Osteoblast (primary cell): ENCODE results near the gene PKN2. TPM values are rescaled to one million over a fixed set of nuclear protein-coding genes. Genes with fewer than 3 reads are reported as not detected.
A peak's percentile ranks its signal among the peaks of the same experiment; 100 is the strongest.

Experiments
- DNase-seq: peaks from one replicate; pipeline ENCODE4 v3.0.0; 2011; ENCODE audit warnings: low spot score, mixed read lengths; ENCODE audit not compliant: insufficient read length; ENCODE audit errors: missing footprints
- H2AFZ ChIP-seq: 2 replicates; pipeline ENCODE4 v1.6.0; 2011; ENCODE audit warnings: mild to moderate bottlenecking, low read length
- H3K27ac ChIP-seq: 2 replicates; pipeline ENCODE4 v1.5.1; 2011; ENCODE audit warnings: mild to moderate bottlenecking, low read depth, low read length, moderate library complexity
- H3K27me3 ChIP-seq: 2 replicates; pipeline ENCODE4 v1.6.0; 2012; ENCODE audit warnings: mild to moderate bottlenecking, control low read depth, inconsistent platforms, low read length, moderate library complexity; ENCODE audit not compliant: insufficient read depth
- H3K36me3 ChIP-seq: 2 replicates; pipeline ENCODE4 v1.5.1; 2011; ENCODE audit warnings: mild to moderate bottlenecking, low read length, control low read depth, moderate library complexity; ENCODE audit not compliant: insufficient read depth
- H3K4me1 ChIP-seq: 2 replicates; pipeline ENCODE4 v1.5.1; 2011; ENCODE audit warnings: mild to moderate bottlenecking, low read length, control low read depth, moderate library complexity; ENCODE audit not compliant: insufficient read depth
- H3K4me2 ChIP-seq: 2 replicates; pipeline ENCODE4 v1.6.0; 2011; ENCODE audit warnings: mild to moderate bottlenecking, low read length; ENCODE audit not compliant: insufficient read depth
- H3K4me3 ChIP-seq: fragments of 200-600 bp; sonication (generic); 3 replicates; pipeline ENCODE4 v1.5.1; 2012; ENCODE audit warnings: mild to moderate bottlenecking, low read length, inconsistent platforms; ENCODE audit not compliant: insufficient read depth
- H3K79me2 ChIP-seq: 2 replicates; pipeline ENCODE4 v1.6.0; 2012; ENCODE audit warnings: mild to moderate bottlenecking, low read length, control low read depth, inconsistent platforms; ENCODE audit not compliant: insufficient read depth
- H3K9me3 ChIP-seq: 2 replicates; pipeline ENCODE4 v1.5.1; 2011; ENCODE audit warnings: low read depth, low read length, control low read depth
- H4K20me1 ChIP-seq: 2 replicates; pipeline ENCODE4 v1.6.0; 2012; ENCODE audit warnings: mild to moderate bottlenecking, low read length, control low read depth; ENCODE audit not compliant: insufficient read depth
- total RNA-seq: library from RNA; depleted of rRNA; stranded (reverse); fragments of >200 nt; gene quantifications from 2 replicates; pipeline ENCODE4 v1.2.3, GENCODE V29; 2012
- TF ChIP-seq, protein P1 (sequence below): IDR thresholded peaks from 2 replicates; pipeline ENCODE4 v1.5.1; 2011; ENCODE audit warnings: mild to moderate bottlenecking, low read depth, low read length, moderate library complexity; ENCODE audit errors: extremely low read depth

The PKN2 gene
- total RNA-seq, 1 donor, result 43.4 TPM

DNA sequence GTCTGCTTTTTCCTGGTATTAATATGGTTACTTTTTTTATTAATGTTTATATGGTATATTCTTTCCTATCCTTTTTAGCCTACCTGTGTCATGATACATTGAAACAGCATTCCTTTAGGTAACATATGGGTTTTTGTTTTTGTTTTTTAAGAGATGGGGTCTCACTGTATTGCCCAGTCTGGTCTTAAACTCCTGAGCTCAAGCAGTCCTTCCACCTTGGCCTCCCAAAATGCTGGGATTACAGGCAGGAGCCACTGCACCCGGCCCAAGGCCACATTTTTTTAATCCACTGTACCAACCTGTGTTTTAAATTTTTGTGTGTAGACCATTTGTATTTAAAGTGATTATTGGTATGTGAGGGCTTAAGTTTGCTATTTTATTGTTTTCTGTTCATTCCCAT lies 43.1 kb downstream of the PKN2 start:
- Histone ChIP-seq H3K36me3 (no peaks in the 10 kb centered on the region), H4K20me1 (peaks cover 35% of the 10 kb centered on the region), H3K27me3 (no peaks in the 10 kb centered on the region), H3K9me3 (no peaks in the 10 kb centered on the region), H3K79me2 (peaks cover 77% of the 10 kb centered on the region), H3K4me2 (no peak overlapping the region), H3K27ac (no peak overlapping the region), H3K4me3 (no peak overlapping the region), H3K4me1 (peaks cover 16% of the 10 kb centered on the region), H2AFZ (no peak overlapping the region)
- DNase-seq, result no peak
- TF ChIP-seq, protein P1, sequence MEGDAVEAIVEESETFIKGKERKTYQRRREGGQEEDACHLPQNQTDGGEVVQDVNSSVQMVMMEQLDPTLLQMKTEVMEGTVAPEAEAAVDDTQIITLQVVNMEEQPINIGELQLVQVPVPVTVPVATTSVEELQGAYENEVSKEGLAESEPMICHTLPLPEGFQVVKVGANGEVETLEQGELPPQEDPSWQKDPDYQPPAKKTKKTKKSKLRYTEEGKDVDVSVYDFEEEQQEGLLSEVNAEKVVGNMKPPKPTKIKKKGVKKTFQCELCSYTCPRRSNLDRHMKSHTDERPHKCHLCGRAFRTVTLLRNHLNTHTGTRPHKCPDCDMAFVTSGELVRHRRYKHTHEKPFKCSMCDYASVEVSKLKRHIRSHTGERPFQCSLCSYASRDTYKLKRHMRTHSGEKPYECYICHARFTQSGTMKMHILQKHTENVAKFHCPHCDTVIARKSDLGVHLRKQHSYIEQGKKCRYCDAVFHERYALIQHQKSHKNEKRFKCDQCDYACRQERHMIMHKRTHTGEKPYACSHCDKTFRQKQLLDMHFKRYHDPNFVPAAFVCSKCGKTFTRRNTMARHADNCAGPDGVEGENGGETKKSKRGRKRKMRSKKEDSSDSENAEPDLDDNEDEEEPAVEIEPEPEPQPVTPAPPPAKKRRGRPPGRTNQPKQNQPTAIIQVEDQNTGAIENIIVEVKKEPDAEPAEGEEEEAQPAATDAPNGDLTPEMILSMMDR, result no peak

DNA sequence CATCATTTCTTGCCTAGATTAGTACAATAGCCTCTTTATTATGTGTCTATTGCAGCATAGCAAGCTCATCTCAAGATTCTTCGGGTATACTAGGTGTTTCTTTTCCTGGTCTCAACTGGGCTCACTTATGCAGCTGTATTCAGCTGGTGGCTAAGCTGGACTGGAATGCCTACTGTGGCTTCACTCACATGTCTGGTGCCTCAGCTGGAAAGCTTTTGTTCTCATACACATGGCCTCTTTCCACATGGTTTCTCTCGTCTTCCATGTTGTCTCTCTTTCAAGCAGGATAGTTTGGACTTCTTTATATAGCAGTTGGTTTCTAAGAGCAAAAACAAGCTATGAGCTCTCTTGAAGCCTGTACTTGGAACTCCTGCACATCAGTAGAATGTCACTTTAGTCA lies 45.2 kb downstream of the PKN2 start:
- Histone ChIP-seq H3K27ac (no peak overlapping the region), H3K4me1 (peaks cover 18% of the 10 kb centered on the region), H3K4me2 (no peak overlapping the region), H4K20me1 (peaks cover 37% of the 10 kb centered on the region), H3K4me3 (no peak overlapping the region), H2AFZ (no peak overlapping the region), H3K79me2 (peaks cover 77% of the 10 kb centered on the region), H3K27me3 (no peaks in the 10 kb centered on the region), H3K9me3 (no peaks in the 10 kb centered on the region), H3K36me3 (no peaks in the 10 kb centered on the region)
- DNase-seq, result no peak
- TF ChIP-seq, protein P1, result no peak

DNA sequence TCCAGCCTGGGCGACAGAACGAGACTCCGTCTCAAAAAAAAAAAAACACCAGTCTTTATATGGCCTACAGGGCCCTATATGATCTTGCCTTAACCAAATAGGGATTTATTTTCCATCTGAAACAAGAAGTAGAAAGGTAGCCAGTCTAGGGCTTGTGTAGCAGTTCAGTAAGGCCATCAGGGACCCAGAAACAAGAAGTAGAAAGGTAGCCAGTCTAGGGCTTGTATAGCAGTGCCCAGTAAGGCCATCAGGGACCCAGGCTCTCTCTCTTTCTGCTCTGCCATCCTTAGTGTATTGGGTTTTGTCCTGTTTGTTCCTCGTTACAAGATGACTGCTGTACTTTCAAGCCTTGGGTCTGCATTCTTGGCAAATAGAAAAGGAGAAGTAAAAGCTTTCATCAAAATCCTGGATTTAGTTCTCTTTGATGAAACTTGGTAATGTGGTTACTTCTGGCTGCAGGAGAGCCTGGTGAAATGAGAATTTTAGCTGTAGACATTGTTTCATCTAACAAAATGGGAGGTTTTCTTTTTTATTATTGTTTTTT lies 46.1 kb downstream of the PKN2 start:
- H3K4me2 ChIP-seq, result no peak overlapping the region
- H3K27me3 ChIP-seq, result no peaks in the 10 kb centered on the region
- H3K27ac ChIP-seq, result peak overlapping the region; percentile 0
- H3K36me3 ChIP-seq, result no peaks in the 10 kb centered on the region
- no peak overlapping the region for H2AFZ ChIP-seq
- no peak overlapping the region for H3K4me3 ChIP-seq
- TF ChIP-seq, protein P1, result no peak
- peaks cover 80% of the 10 kb centered on the region for H3K79me2 ChIP-seq
- no peaks in the 10 kb centered on the region for H3K9me3 ChIP-seq
- H4K20me1 ChIP-seq, result peaks cover 36% of the 10 kb centered on the region
- DNase-seq, result peak; percentile 1
- peaks cover 18% of the 10 kb centered on the region for H3K4me1 ChIP-seq

DNA sequence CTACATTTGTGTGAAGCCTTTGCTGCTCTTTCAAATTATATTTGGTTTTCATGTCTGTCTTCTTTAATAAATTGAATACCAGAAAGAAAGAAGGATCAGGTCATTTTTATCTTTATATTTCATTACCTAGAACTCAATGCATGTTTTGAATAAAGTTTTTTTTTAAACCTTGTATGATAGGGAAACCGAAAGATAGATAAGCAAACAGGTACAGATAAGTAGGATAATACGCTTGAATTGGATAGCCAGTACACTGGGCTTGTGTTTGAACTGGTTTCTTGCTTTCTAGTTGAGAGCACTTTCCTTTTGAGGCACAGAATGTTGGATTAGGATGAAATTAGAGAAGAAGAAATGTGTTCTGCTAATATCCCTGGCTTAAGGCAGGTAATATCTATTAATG lies 46.9 kb downstream of the PKN2 start:
- H2AFZ ChIP-seq, result no peak overlapping the region
- TF ChIP-seq, protein P1, result no peak
- H3K27ac ChIP-seq, result peak overlapping the region; percentile 52
- peaks cover 33% of the 10 kb centered on the region for H4K20me1 ChIP-seq
- no peaks in the 10 kb centered on the region for H3K36me3 ChIP-seq
- H3K4me1 ChIP-seq, result peaks cover 18% of the 10 kb centered on the region
- no peak for DNase-seq
- peak overlapping the region; percentile 0 for H3K4me3 ChIP-seq
- H3K27me3 ChIP-seq, result no peaks in the 10 kb centered on the region
- peaks cover 80% of the 10 kb centered on the region for H3K79me2 ChIP-seq
- no peaks in the 10 kb centered on the region for H3K9me3 ChIP-seq
- H3K4me2 ChIP-seq, result peak overlapping the region; percentile 72
